Sigmoid colon (tissue), 7 donors: ENCODE data around the gene SLC35F1. TPM values are rescaled to one million over a fixed set of nuclear protein-coding genes. Genes with fewer than 3 reads are reported as not detected.

Experiments
- DNase-seq: peaks from one replicate; pipeline ENCODE4 v3.0.0-alpha.2; 2019
- H3K27ac ChIP-seq, 4 donors: fragments of 200-600 bp; sonication (generic); one replicate each; pipeline ENCODE4 v1.5.1; 2016 to 2019; ENCODE audit warnings: mild to moderate bottlenecking in 1 of 4
- H3K27me3 ChIP-seq, 3 donors: fragments of 200-600 bp; sonication (generic); one replicate each; pipeline ENCODE4 v1.5.1; 2019; ENCODE audit warnings: mild to moderate bottlenecking in 1 of 3
- H3K36me3 ChIP-seq, 4 donors: fragments of 200-600 bp; sonication (generic); one replicate each; pipeline ENCODE4 v1.5.1; 2016 to 2019
- H3K4me1 ChIP-seq, 4 donors: fragments of 200-600 bp; sonication (generic); one replicate each; pipeline ENCODE4 v1.5.1; 2017 to 2019
- H3K4me3 ChIP-seq, 4 donors: fragments of 200-600 bp; sonication (generic); one replicate each; pipeline ENCODE4 v1.5.1; 2017 to 2019; ENCODE audit warnings: mild to moderate bottlenecking in 2 of 4, moderate library complexity in 1 of 4
- H3K9me3 ChIP-seq, 4 donors: fragments of 200-600 bp in 3 of 4; sonication (generic) in 3 of 4; one replicate each; pipeline versions ENCODE4 v1.5.1 to v1.6.1; 2013 to 2019
- CTCF ChIP-seq, 4 experiments: fragments of 450-650 bp in 3 of 4; fragments of 200-600 bp in 1 of 4; IDR thresholded peaks; one replicate each; pipeline ENCODE4 v1.5.1; 2016 to 2019; ENCODE audit warnings: antibody characterized with exemption in 4 of 4, mild to moderate bottlenecking in 3 of 4, moderate library complexity in 2 of 4
- EP300 ChIP-seq, 4 donors: sonication (generic); formaldehyde crosslinking; IDR thresholded peaks; one replicate each; pipeline ENCODE4 v1.6.1; 2017; ENCODE audit warnings: antibody characterized with exemption in 4 of 4
- POLR2A ChIP-seq, 2 donors: fragments of 450-650 bp; IDR thresholded peaks; one replicate each; pipeline ENCODE4 v1.6.1; 2016; ENCODE audit warnings: antibody characterized with exemption in 2 of 2, mild to moderate bottlenecking in 2 of 2, moderate library complexity in 2 of 2
- POLR2AphosphoS5 ChIP-seq, 4 donors: sonication (generic); formaldehyde crosslinking; IDR thresholded peaks; one replicate each; pipeline ENCODE4 v1.6.1; 2017; ENCODE audit warnings: antibody characterized with exemption in 4 of 4
- WGBS, 2 donors: extraction: QIAGEN DNeasy Blood & Tissue Kit; methylation state at CpG; one replicate each; pipeline ENCODE4 v1.1.7; 2013; 5-methylcytosine and 5-hydroxymethylcytosine counted together
- intact Hi-C: fragments of 100-400 bp; cut with DNase I; formaldehyde crosslinking; loops from one replicate; pipeline ENCODE4 v1.15.1; 2023
- polyA plus RNA-seq, 3 donors: library from polyadenylated mRNA; stranded (reverse); fragments of 200-250 nt; gene quantifications; one replicate each; pipeline ENCODE4 v1.2.3, GENCODE V29; 2013
- total RNA-seq, 4 donors: library from RNA; depleted of rRNA; stranded (reverse); fragments of >200 nt; gene quantifications; one replicate each; pipeline ENCODE4 v1.1.0, GENCODE V29; 2016
- donor health status: healthy with polysubstance abuse.
- donor health status: Bipolar disorder and iron deficiency.
- donor health status: healthy.

The SLC35F1 gene
- total and polyA plus RNA-seq, 7 donors: under 0.01 to 8.9 (median 4.0) TPM; not detected in 1

- 64 to 73% methylated on average over 5 of the region's 5 CpGs for WGBS, 2 donors
- Histone ChIP-seq H3K27ac (peak overlapping the region in 3 of 4 donors; percentile 2 to 31 (median 19)), H3K9me3 (no peaks in the 10 kb centered on the region), H3K36me3 (no peaks in the 10 kb centered on the region), H3K27me3 (no peaks in the 10 kb centered on the region), H3K4me1 (peaks cover 0 to 36% (median 20%) of the 10 kb centered on the region in 4 donors), H3K4me3 (no peak overlapping the region)
- intact Hi-C loops: loop anchor here (2.0 to 10.0 kb wide), 5 partner anchors 67 to 490 kb away; no protein-coding TSS in a partner anchor
- TF ChIP-seq EP300 (IDR thresholded peaks at IDR 0.05): no peak
- TF ChIP-seq CTCF (IDR thresholded peaks at IDR 0.05): peak; percentile 39 to 55 (median 44)
- DNase-seq: no peak
These were observed 377.8 kb downstream of the SLC35F1 start for GRCh38 chr6:118284736-118285360.

GRCh38 chr6:118285791-118286190 lies 378.7 kb downstream of the SLC35F1 start:
- Histone ChIP-seq H3K27ac (peak overlapping the region in 2 of 4 donors; percentile 2 to 31), H3K4me3 (no peak overlapping the region), H3K36me3 (no peaks in the 10 kb centered on the region), H3K4me1 (peaks cover 0 to 36% (median 20%) of the 10 kb centered on the region in 4 donors), H3K27me3 (no peaks in the 10 kb centered on the region), H3K9me3 (no peaks in the 10 kb centered on the region)
- 90 to 92% methylated on average over 1 of the region's 1 CpG for WGBS, 2 donors
- no peak for DNase-seq
- TF ChIP-seq CTCF (IDR thresholded peaks at IDR 0.05): no peak
- TF ChIP-seq EP300 (IDR thresholded peaks at IDR 0.05): no peak
- TF ChIP-seq POLR2AphosphoS5 (IDR thresholded peaks at IDR 0.05): no peak
- no peak for TF ChIP-seq POLR2A (IDR thresholded peaks at IDR 0.05)
- intact Hi-C loops: loop anchor here (2.0 to 10.0 kb wide), 4 partner anchors 67 to 489 kb away; no protein-coding TSS in a partner anchor

- no peaks in the 10 kb centered on the region for H3K36me3 ChIP-seq
- no peaks in the 10 kb centered on the region for H3K9me3 ChIP-seq
- no peaks in the 10 kb centered on the region for H3K27me3 ChIP-seq
- intact Hi-C loops: loop anchor here (5.0 to 10.0 kb wide), 2 partner anchors 64 to 486 kb away; no protein-coding TSS in a partner anchor
- DNase-seq: no peak
- peaks cover 0 to 57% (median 31%) of the 10 kb centered on the region in 4 donors for H3K4me1 ChIP-seq
- no peak overlapping the region for H3K27ac ChIP-seq
- WGBS, 2 donors: 71 to 77% methylated on average over 2 of the region's 2 CpGs
- H3K4me3 ChIP-seq: no peak overlapping the region
- TF ChIP-seq EP300 (IDR thresholded peaks at IDR 0.05): no peak
- peak in 1 of 4 experiments; percentile 11 for TF ChIP-seq CTCF (IDR thresholded peaks at IDR 0.05)
These were observed 381.5 kb downstream of the SLC35F1 start for GRCh38 chr6:118288355-118289124.

- intact Hi-C loops: loop anchor here (5.0 kb wide), 1 partner anchor 235 kb away; no protein-coding TSS in a partner anchor
- WGBS, 2 donors: 47 to 67% methylated on average over 4 of the region's 4 CpGs
- H3K27me3 ChIP-seq: no peaks in the 10 kb centered on the region
- no peak for DNase-seq
- H3K36me3 ChIP-seq: no peaks in the 10 kb centered on the region
- TF ChIP-seq EP300 (IDR thresholded peaks at IDR 0.05) (no peak), POLR2A (IDR thresholded peaks at IDR 0.05) (no peak), CTCF (IDR thresholded peaks at IDR 0.05) (no peak), POLR2AphosphoS5 (IDR thresholded peaks at IDR 0.05) (peak in 1 of 4 donors; percentile 34)
- peak overlapping the region; percentile 59 to 76 (median 72) for H3K27ac ChIP-seq
- H3K9me3 ChIP-seq: peaks cover 0 to 5% (median 0%) of the 10 kb centered on the region in 4 donors
- H3K4me3 ChIP-seq: no peak overlapping the region
- peaks cover 0 to 60% (median 35%) of the 10 kb centered on the region in 4 donors for H3K4me1 ChIP-seq
These were observed 385.5 kb downstream of the SLC35F1 start for GRCh38 chr6:118292558-118292957.
